Aorta (tissue), 5 donors: ENCODE results near the gene RGL2. TPM values are rescaled to one million over a fixed set of nuclear protein-coding genes. Genes with fewer than 3 reads are reported as not detected.

Source experiments
- ATAC-seq: fragments of 200-7000 bp; cut with Tn5 transposase; one replicate; pipeline ENCODE4 v1.9.1; 2022; ENCODE audit warnings: moderate library complexity; ENCODE audit not compliant: low FRiP score
- DNase-seq, 2 donors: peaks; one replicate each; pipeline ENCODE4 v3.0.0-alpha.2; 2020
- H3K27ac ChIP-seq, 2 donors: one replicate each; pipeline ENCODE4 v1.5.1; 2013; ENCODE audit warnings: low read length in 2 of 2, mild to moderate bottlenecking in 2 of 2, moderate library complexity in 2 of 2, control low read depth in 1 of 2, inconsistent platforms in 1 of 2, low read depth in 1 of 2
- H3K27me3 ChIP-seq, 2 donors: one replicate each; pipeline ENCODE4 v1.6.1; 2013; ENCODE audit warnings: control low read depth in 1 of 2, low read length in 1 of 2, mild to moderate bottlenecking in 1 of 2, moderate library complexity in 1 of 2; ENCODE audit not compliant: insufficient read depth in 2 of 2, control insufficient read depth in 1 of 2
- H3K36me3 ChIP-seq, 2 donors: one replicate each; pipeline ENCODE4 v1.6.1; 2013; ENCODE audit warnings: control low read depth in 1 of 2, low read length in 1 of 2, mild to moderate bottlenecking in 1 of 2; ENCODE audit not compliant: insufficient read depth in 2 of 2, control insufficient read depth in 1 of 2
- H3K4me1 ChIP-seq, 2 donors: one replicate each; pipeline ENCODE4 v1.6.1; 2013; ENCODE audit warnings: low read length in 2 of 2, control low read depth in 1 of 2, mild to moderate bottlenecking in 1 of 2, moderate library complexity in 1 of 2; ENCODE audit not compliant: insufficient read depth in 2 of 2, control insufficient read depth in 1 of 2
- H3K4me3 ChIP-seq, 2 donors: one replicate each; pipeline ENCODE4 v1.5.1; 2013; ENCODE audit warnings: low read length in 2 of 2, control low read depth in 1 of 2, mild to moderate bottlenecking in 1 of 2
- H3K9me3 ChIP-seq: one replicate; pipeline ENCODE4 v1.6.1; 2013; ENCODE audit warnings: mild to moderate bottlenecking, low read length; ENCODE audit not compliant: control insufficient read depth
- WGBS, 2 donors: extraction: QIAGEN DNeasy Blood & Tissue Kit; methylation state at CpG; one replicate each; pipeline ENCODE4 v1.1.7; 2013; 5-methylcytosine and 5-hydroxymethylcytosine counted together
- intact Hi-C, 2 donors: fragments of 100-400 bp; cut with DNase I; formaldehyde crosslinking; loops; one replicate each; pipeline versions ENCODE4 v1.14.2 to v1.15.0; 2022
- polyA plus RNA-seq, 2 donors: library from polyadenylated mRNA; stranded (reverse); fragments of 200-250 nt; gene quantifications; one replicate each; pipeline ENCODE4 v1.2.3, GENCODE V29; 2013
- total RNA-seq, 2 donors: library from RNA; stranded (reverse); fragmentation: NEBNext Ultra II Directional; extraction: Animal tissue kit (Norgen Biotek cat#: 25700); gene quantifications; one replicate each; pipeline ENCODE4 v1.2.1, GENCODE V29; 2021
- donor health status: healthy with polysubstance abuse.
- donor health status: Bipolar disorder and iron deficiency.
- donor health status: DM: no; HTN: no; CAD: no.
- donor health status: DM: no; HTN: no; CAD: no.
- donor health status: DM: yes; HTN: yes; CAD: no.

The RGL2 gene
- total and polyA plus RNA-seq, 4 donors = 20.3 to 178 (median 89.2) TPM

GRCh38 chr6:33313709-33314514, 15.2 kb upstream of the RGL2 start, which contains the start of gene TAPBP:
TSS of gene TAPBP (minus strand) at chr6:33314078. CDS start at chr6:33314041, 37 bp downstream.
- Histone ChIP-seq H3K9me3 (no peaks in the 10 kb centered on the region), H3K27me3 (no peaks in the 10 kb centered on the region), H3K4me1 (no peaks in the 10 kb centered on the region), H3K36me3 (no peaks in the 10 kb centered on the region), H3K27ac (peak within 1 kb of the TSS; percentile 36 to 56), H3K4me3 (peak within 1 kb of the TSS; percentile 83 to 91)
- DNase-seq (peak; percentile 79 to 83), ATAC-seq (peak; percentile 38)
- intact Hi-C loops = loop anchor here in 1 of 2 donors (5.0 kb wide), 1 partner anchor 37 kb away; the partner anchor contains the start of gene B3GALT4
- WGBS, 2 donors = 0% methylated on average over 44 to 47 of the region's 47 CpGs

GRCh38 chr6:33313105-33313708, 14.5 kb upstream of the RGL2 start:
- Histone ChIP-seq H3K4me3 (peak overlapping the region; percentile 83 to 91), H3K9me3 (no peaks in the 10 kb centered on the region), H3K36me3 (no peaks in the 10 kb centered on the region), H3K4me1 (no peaks in the 10 kb centered on the region), H3K27me3 (no peaks in the 10 kb centered on the region), H3K27ac (peak overlapping the region; percentile 36 to 56)
- 0% methylated on average over 33 of the region's 33 CpGs for WGBS, 2 donors
- intact Hi-C loops = loop anchor here in 1 of 2 donors (5.0 kb wide), 1 partner anchor 36 kb away; the partner anchor contains the start of gene B3GALT4
- peak in 1 of 2 donors; percentile 88 for DNase-seq
- peak; percentile 2 for ATAC-seq

- ATAC-seq (peak; percentile 20), DNase-seq (peak in 1 of 2 donors; percentile 83)
- Histone ChIP-seq H3K27ac (no peak overlapping the region), H3K4me1 (no peaks in the 10 kb centered on the region), H3K36me3 (no peaks in the 10 kb centered on the region), H3K27me3 (no peaks in the 10 kb centered on the region), H3K4me3 (peak overlapping the region; percentile 83 to 91), H3K9me3 (no peaks in the 10 kb centered on the region)
- WGBS, 2 donors = 3 to 4% methylated on average over 29 of the region's 29 CpGs
- intact Hi-C loops = loop anchor here in 1 of 2 donors (5.0 kb wide), 1 partner anchor 35 kb away; the partner anchor contains the start of gene B3GALT4
Measured at GRCh38 chr6:33312361-33313104, 13.8 kb upstream of the RGL2 start.

GRCh38 chr6:33306356-33306755, 7.6 kb upstream of the RGL2 start:
- no peak for ATAC-seq
- no peaks in the 10 kb centered on the region for H3K4me1 ChIP-seq
- intact Hi-C loops = no loop called here

GRCh38 chr6:33305052-33305451, 6.3 kb upstream of the RGL2 start:
- peaks cover 0 to 4% of the 10 kb centered on the region in 2 donors for H3K36me3 ChIP-seq
- no peak overlapping the region for H3K27ac ChIP-seq
- DNase-seq (no peak), ATAC-seq (no peak)
- WGBS, 2 donors = 76 to 80% methylated on average over 8 of the region's 8 CpGs
- no peaks in the 10 kb centered on the region for H3K4me1 ChIP-seq
- intact Hi-C loops = no loop called here
- H3K4me3 ChIP-seq = no peak overlapping the region
- H3K9me3 ChIP-seq = no peaks in the 10 kb centered on the region
- H3K27me3 ChIP-seq = no peaks in the 10 kb centered on the region

More at GRCh38 chr6:33306356-33306755, 7.6 kb upstream of the RGL2 start:
- Histone ChIP-seq H3K27me3 (no peaks in the 10 kb centered on the region), H3K9me3 (no peaks in the 10 kb centered on the region), H3K4me3 (no peak overlapping the region), H3K36me3 (peaks cover 0 to 4% of the 10 kb centered on the region in 2 donors), H3K27ac (no peak overlapping the region)
- WGBS, 2 donors = 79 to 86% methylated on average over 4 of the region's 4 CpGs
- no peak for DNase-seq

- no peak for ATAC-seq
- Histone ChIP-seq H3K4me3 (no peak overlapping the region), H3K9me3 (no peaks in the 10 kb centered on the region), H3K4me1 (no peaks in the 10 kb centered on the region), H3K36me3 (peaks cover 0 to 4% of the 10 kb centered on the region in 2 donors), H3K27me3 (no peaks in the 10 kb centered on the region), H3K27ac (no peak overlapping the region)
- WGBS, 2 donors = 82 to 85% methylated on average over 16 of the region's 16 CpGs
- no peak for DNase-seq
- intact Hi-C loops = no loop called here
Measured at GRCh38 chr6:33304216-33304615, 5.5 kb upstream of the RGL2 start.

- intact Hi-C loops = no loop called here
- H3K9me3 ChIP-seq = no peaks in the 10 kb centered on the region
- no peaks in the 10 kb centered on the region for H3K4me1 ChIP-seq
- DNase-seq (no peak), ATAC-seq (no peak)
- 90% methylated on average over 3 of the region's 3 CpGs for WGBS, 2 donors
- H3K4me3 ChIP-seq = no peak overlapping the region
- peaks cover 0 to 4% of the 10 kb centered on the region in 2 donors for H3K36me3 ChIP-seq
- no peaks in the 10 kb centered on the region for H3K27me3 ChIP-seq
- no peak overlapping the region for H3K27ac ChIP-seq
Measured at GRCh38 chr6:33301877-33302276, 3.1 kb upstream of the RGL2 start.

GRCh38 chr6:33299237-33299944, 649 bp upstream of the RGL2 start:
- WGBS, 2 donors = 0% methylated on average over 54 of the region's 54 CpGs
- Histone ChIP-seq H3K27ac (peak overlapping the region; percentile 29 to 84), H3K36me3 (peaks cover 0 to 4% of the 10 kb centered on the region in 2 donors), H3K4me3 (peak overlapping the region; percentile 66 to 75), H3K27me3 (no peaks in the 10 kb centered on the region), H3K4me1 (no peaks in the 10 kb centered on the region), H3K9me3 (no peaks in the 10 kb centered on the region)
- intact Hi-C loops = no loop called here
- ATAC-seq (peak; percentile 90), DNase-seq (peak; percentile 95 to 97)
